ENCODE results near the gene MRPL21.

GRCh38 chr11:68855205-68855981 lies 48.2 kb downstream of the MRPL21 start:
- no peak for TF ChIP-seq EZH2 (IDR thresholded peaks at IDR 0.05; ENCODE audit: borderline replicate concordance, low read depth, low read length, poor library complexity, severe bottlenecking)
- TF ChIP-seq, protein P1, sequence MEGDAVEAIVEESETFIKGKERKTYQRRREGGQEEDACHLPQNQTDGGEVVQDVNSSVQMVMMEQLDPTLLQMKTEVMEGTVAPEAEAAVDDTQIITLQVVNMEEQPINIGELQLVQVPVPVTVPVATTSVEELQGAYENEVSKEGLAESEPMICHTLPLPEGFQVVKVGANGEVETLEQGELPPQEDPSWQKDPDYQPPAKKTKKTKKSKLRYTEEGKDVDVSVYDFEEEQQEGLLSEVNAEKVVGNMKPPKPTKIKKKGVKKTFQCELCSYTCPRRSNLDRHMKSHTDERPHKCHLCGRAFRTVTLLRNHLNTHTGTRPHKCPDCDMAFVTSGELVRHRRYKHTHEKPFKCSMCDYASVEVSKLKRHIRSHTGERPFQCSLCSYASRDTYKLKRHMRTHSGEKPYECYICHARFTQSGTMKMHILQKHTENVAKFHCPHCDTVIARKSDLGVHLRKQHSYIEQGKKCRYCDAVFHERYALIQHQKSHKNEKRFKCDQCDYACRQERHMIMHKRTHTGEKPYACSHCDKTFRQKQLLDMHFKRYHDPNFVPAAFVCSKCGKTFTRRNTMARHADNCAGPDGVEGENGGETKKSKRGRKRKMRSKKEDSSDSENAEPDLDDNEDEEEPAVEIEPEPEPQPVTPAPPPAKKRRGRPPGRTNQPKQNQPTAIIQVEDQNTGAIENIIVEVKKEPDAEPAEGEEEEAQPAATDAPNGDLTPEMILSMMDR (conservative IDR thresholded peaks at IDR 0.05; ENCODE audit: low read depth, low read length): peak; percentile 51

All from A673 (cell line).